GM21390 (cell line): ENCODE data around the gene CCN2.

Source experiments
- ATAC-seq: cut with Tn5 transposase; IDR thresholded peaks from one replicate; pipeline ENCODE4 v1.9.1; 2021; ENCODE audit not compliant: unreplicated experiment

CCN2 gene

GRCh38 chr6:131967948-131968347 lies 16.8 kb upstream of the CCN2 start:
- ATAC-seq = no peak

GRCh38 chr6:131966443-131966842 lies 15.3 kb upstream of the CCN2 start:
- no peak for ATAC-seq

GRCh38 chr6:131963063-131963462 lies 11.9 kb upstream of the CCN2 start:
- ATAC-seq = no peak

- no peak for ATAC-seq
Observed at GRCh38 chr6:131960371-131961133, 9.4 kb upstream of the CCN2 start.

- ATAC-seq = no peak
Observed at GRCh38 chr6:131958542-131959470, 7.6 kb upstream of the CCN2 start.

GRCh38 chr6:131958095-131958494 lies 6.9 kb upstream of the CCN2 start:
- no peak for ATAC-seq

- ATAC-seq = no peak
Observed at GRCh38 chr6:131955876-131956275, 4.7 kb upstream of the CCN2 start.

GRCh38 chr6:131955192-131955591 lies 4.0 kb upstream of the CCN2 start:
- no peak for ATAC-seq

GRCh38 chr6:131954775-131955107 lies 3.6 kb upstream of the CCN2 start:
- no peak for ATAC-seq

- no peak for ATAC-seq
Observed at GRCh38 chr6:131954059-131954774, 3.0 kb upstream of the CCN2 start.

GRCh38 chr6:131952886-131953509 lies 1.8 kb upstream of the CCN2 start:
- ATAC-seq = no peak

- ATAC-seq = no peak
Observed at GRCh38 chr6:131951576-131952230, 531 bp upstream of the CCN2 start.

GRCh38 chr6:131949909-131950766 lies 1.0 kb downstream of the CCN2 start:
- ATAC-seq = no peak

GRCh38 chr6:131949620-131949908 lies 1.6 kb downstream of the CCN2 start:
- ATAC-seq = no peak

GRCh38 chr6:131948692-131949619 lies 2.2 kb downstream of the CCN2 start:
- no peak for ATAC-seq

GRCh38 chr6:131947986-131948661 lies 3.0 kb downstream of the CCN2 start:
- ATAC-seq = no peak

GRCh38 chr6:131946992-131947955 lies 3.9 kb downstream of the CCN2 start:
- ATAC-seq = no peak
